Medulla oblongata (tissue), 1 donor: ENCODE measurements around the gene UNC5C.
A peak's percentile ranks its signal among the peaks of the same experiment; 100 is the strongest.

Experiments used
- DNase-seq: peaks from one replicate; pipeline ENCODE4 v3.0.0-alpha.2; 2015; ENCODE audit errors: extremely low spot score

Gene UNC5C

GRCh38 chr4:95466791-95467190, 82.0 kb downstream of the UNC5C start:
- no peak for DNase-seq

- no peak for DNase-seq
Observed at GRCh38 chr4:95465010-95465409, 83.8 kb downstream of the UNC5C start.

- no peak for DNase-seq
Observed at GRCh38 chr4:95462921-95463320, 85.9 kb downstream of the UNC5C start.

- no peak for DNase-seq
Observed at GRCh38 chr4:95457353-95457752, 91.4 kb downstream of the UNC5C start.

GRCh38 chr4:95450294-95450693, 98.5 kb downstream of the UNC5C start:
- DNase-seq: no peak

GRCh38 chr4:95446173-95446572, 102.6 kb downstream of the UNC5C start:
- DNase-seq: no peak

- no peak for DNase-seq
Observed at GRCh38 chr4:95445251-95445650, 103.5 kb downstream of the UNC5C start.

GRCh38 chr4:95444812-95445211, 104.0 kb downstream of the UNC5C start:
- no peak for DNase-seq

GRCh38 chr4:95439896-95440295, 108.9 kb downstream of the UNC5C start:
- DNase-seq: no peak

GRCh38 chr4:95439071-95439470, 109.7 kb downstream of the UNC5C start:
- DNase-seq: no peak

GRCh38 chr4:95432466-95432865, 116.3 kb downstream of the UNC5C start:
- DNase-seq: no peak

GRCh38 chr4:95431678-95432077, 117.1 kb downstream of the UNC5C start:
- DNase-seq: no peak

- no peak for DNase-seq
Observed at GRCh38 chr4:95429416-95429815, 119.4 kb downstream of the UNC5C start.

GRCh38 chr4:95428291-95429070, 120.3 kb downstream of the UNC5C start:
- DNase-seq: peak; percentile 43

GRCh38 chr4:95426455-95426854, 122.3 kb downstream of the UNC5C start:
- DNase-seq: no peak

GRCh38 chr4:95422436-95422835, 126.3 kb downstream of the UNC5C start:
- DNase-seq: no peak

GRCh38 chr4:95421869-95422268, 126.9 kb downstream of the UNC5C start:
- DNase-seq: no peak

GRCh38 chr4:95417531-95417930, 131.2 kb downstream of the UNC5C start:
- no peak for DNase-seq

GRCh38 chr4:95415346-95415771, 133.4 kb downstream of the UNC5C start:
- no peak for DNase-seq

- DNase-seq: no peak
Observed at GRCh38 chr4:95411371-95412088, 137.2 kb downstream of the UNC5C start.

GRCh38 chr4:95410387-95410977, 138.3 kb downstream of the UNC5C start:
- peak; percentile 92 for DNase-seq

GRCh38 chr4:95409750-95410149, 139.0 kb downstream of the UNC5C start:
- DNase-seq: peak; percentile 68

- DNase-seq: no peak
Observed at GRCh38 chr4:95409127-95409526, 139.6 kb downstream of the UNC5C start.
